Mesenchymal stem cell (in vitro differentiated cells and primary cell): ENCODE data around the gene EEF1A2.

Experiments
- DNase-seq: peaks from one replicate; pipeline ENCODE4 v3.0.0-alpha.2; 2013
- H2AFZ ChIP-seq: one replicate; pipeline ENCODE4 v1.6.1; 2013; ENCODE audit warnings: low read depth, mild to moderate bottlenecking, control low read depth, inconsistent platforms, low read length, moderate library complexity
- H2AK5ac ChIP-seq: 2 replicates; pipeline ENCODE4 v1.6.1; 2013; ENCODE audit warnings: low read length, moderate library complexity, mild to moderate bottlenecking, inconsistent platforms; ENCODE audit not compliant: severe bottlenecking
- H2BK120ac ChIP-seq: one replicate; pipeline ENCODE4 v1.6.1; 2013; ENCODE audit warnings: low read depth, mild to moderate bottlenecking, inconsistent platforms, low read length, moderate library complexity
- H2BK12ac ChIP-seq, 2 experiments: one replicate each; pipeline ENCODE4 v1.6.1; 2013; ENCODE audit warnings: inconsistent platforms in 2 of 2, low read length in 2 of 2, mild to moderate bottlenecking in 2 of 2, moderate library complexity in 2 of 2, control low read depth in 1 of 2
- H2BK15ac ChIP-seq: one replicate; pipeline ENCODE4 v1.6.1; 2013; ENCODE audit warnings: mild to moderate bottlenecking, low read depth, inconsistent platforms; ENCODE audit not compliant: poor library complexity, severe bottlenecking
- H2BK5ac ChIP-seq: 2 replicates; pipeline ENCODE4 v1.6.1; 2013; ENCODE audit warnings: low read depth, mild to moderate bottlenecking, low read length, control low read depth, inconsistent platforms; ENCODE audit not compliant: poor library complexity, severe bottlenecking
- H3K14ac ChIP-seq, 2 experiments: one replicate each; pipeline ENCODE4 v1.6.1; 2013; ENCODE audit warnings: inconsistent platforms in 2 of 2, low read length in 2 of 2, control low read depth in 1 of 2, mild to moderate bottlenecking in 1 of 2, moderate library complexity in 1 of 2
- H3K18ac ChIP-seq, 2 experiments: one replicate each; pipeline ENCODE4 v1.6.1; 2013; ENCODE audit warnings: inconsistent platforms in 2 of 2, low read length in 2 of 2, control low read depth in 1 of 2, low read depth in 1 of 2, mild to moderate bottlenecking in 1 of 2
- H3K23ac ChIP-seq, 2 experiments: one replicate each; pipeline ENCODE4 v1.6.1; 2013; ENCODE audit warnings: inconsistent platforms in 2 of 2, low read length in 2 of 2, mild to moderate bottlenecking in 2 of 2, moderate library complexity in 2 of 2, control low read depth in 1 of 2
- H3K27ac ChIP-seq: 2 replicates; pipeline ENCODE4 v1.5.1; 2013; ENCODE audit warnings: mild to moderate bottlenecking, moderate library complexity, low read length, control low read depth, inconsistent platforms; ENCODE audit not compliant: poor library complexity, severe bottlenecking
- H3K27me3 ChIP-seq, 2 experiments: 2 replicates each; pipeline versions ENCODE4 v1.6.1 to v1.7.0; 2013; ENCODE audit warnings: low read length in 2 of 2, mild to moderate bottlenecking in 2 of 2, moderate library complexity in 2 of 2, control low read depth in 1 of 2, inconsistent platforms in 1 of 2; ENCODE audit not compliant: control insufficient read depth in 1 of 2, insufficient read depth in 1 of 2
- H3K36me3 ChIP-seq, 2 experiments: 2 replicates each; pipeline versions ENCODE4 v1.6.1 to v1.7.0; 2013; ENCODE audit warnings: low read length in 2 of 2, control low read depth in 1 of 2, inconsistent platforms in 1 of 2, low read depth in 1 of 2, mild to moderate bottlenecking in 1 of 2; ENCODE audit not compliant: insufficient read depth in 2 of 2, control insufficient read depth in 1 of 2
- H3K4ac ChIP-seq, 2 experiments: one replicate each; pipeline ENCODE4 v1.6.1; 2013; ENCODE audit warnings: inconsistent platforms in 2 of 2, low read length in 2 of 2, mild to moderate bottlenecking in 2 of 2, moderate library complexity in 2 of 2, control low read depth in 1 of 2, low read depth in 1 of 2
- H3K4me1 ChIP-seq: 2 replicates; pipeline ENCODE4 v1.6.1; 2013; ENCODE audit warnings: low read depth, low read length, control low read depth; ENCODE audit not compliant: control insufficient read depth, insufficient read depth
- H3K4me2 ChIP-seq: 2 replicates; pipeline ENCODE4 v1.6.1; 2013; ENCODE audit warnings: low read length, mild to moderate bottlenecking, inconsistent platforms; ENCODE audit not compliant: poor library complexity, severe bottlenecking
- H3K4me3 ChIP-seq, 2 experiments: 2 replicates each; pipeline versions ENCODE4 v1.5.1 to v1.7.0; 2013; ENCODE audit warnings: low read length in 2 of 2, mild to moderate bottlenecking in 2 of 2, control low read depth in 1 of 2, low read depth in 1 of 2; ENCODE audit not compliant: insufficient read depth in 1 of 2
- H3K79me1 ChIP-seq: replicated peaks from 2 replicates; pipeline ENCODE4 v1.6.1; 2013; ENCODE audit warnings: mild to moderate bottlenecking, control low read depth, low read length, inconsistent platforms; ENCODE audit not compliant: poor library complexity, severe bottlenecking
- H3K9ac ChIP-seq: 2 replicates; pipeline ENCODE4 v1.7.0; 2013; ENCODE audit warnings: mild to moderate bottlenecking, low read length, moderate library complexity
- H3K9me3 ChIP-seq: 2 replicates; pipeline ENCODE4 v1.7.0; 2013; ENCODE audit warnings: mild to moderate bottlenecking, low read length; ENCODE audit not compliant: control insufficient read depth
- H4K8ac ChIP-seq: one replicate; pipeline ENCODE4 v1.6.1; 2013; ENCODE audit warnings: inconsistent platforms, mild to moderate bottlenecking, low read length, moderate library complexity
- H4K91ac ChIP-seq: one replicate; pipeline ENCODE4 v1.6.1; 2013; ENCODE audit warnings: mild to moderate bottlenecking, low read length, inconsistent platforms
- WGBS: methylation state at CpG from one replicate; pipeline ENCODE4 v1.1.7; 2013; ENCODE audit warnings: mixed read lengths; 5-methylcytosine and 5-hydroxymethylcytosine counted together

EEF1A2 gene

GRCh38 chr20:63536241-63536977 lies 37.5 kb upstream of the EEF1A2 start:
- WGBS = 76% methylated on average over 35 of the region's 35 CpGs

GRCh38 chr20:63534831-63535651 lies 36.2 kb upstream of the EEF1A2 start:
- H3K9me3 ChIP-seq = no peaks in the 10 kb centered on the region
- no peak overlapping the region for H4K91ac ChIP-seq
- DNase-seq = no peak
- no peak overlapping the region for H2AK5ac ChIP-seq
- no peak overlapping the region for H3K4me2 ChIP-seq
- H3K27me3 ChIP-seq = peaks cover 0 to 61% of the 10 kb centered on the region in 2 experiments
- H3K18ac ChIP-seq = no peak overlapping the region
- no peak overlapping the region for H2BK120ac ChIP-seq
- no peak overlapping the region for H4K8ac ChIP-seq
- no peak overlapping the region for H3K27ac ChIP-seq
- H3K14ac ChIP-seq = no peak overlapping the region
- no peak overlapping the region for H2BK12ac ChIP-seq
- H3K36me3 ChIP-seq = no peaks in the 10 kb centered on the region
- no peaks in the 10 kb centered on the region for H3K79me1 ChIP-seq
- WGBS = 84% methylated on average over 42 of the region's 49 CpGs
- no peak overlapping the region for H3K23ac ChIP-seq
- H2AFZ ChIP-seq = no peak overlapping the region
- H2BK5ac ChIP-seq = peak overlapping the region; percentile 24
- H3K4ac ChIP-seq = no peak overlapping the region
- H2BK15ac ChIP-seq = no peak overlapping the region
- no peak overlapping the region for H3K9ac ChIP-seq
- H3K4me3 ChIP-seq = no peak overlapping the region
- H3K4me1 ChIP-seq = peaks cover 44% of the 10 kb centered on the region

More at GRCh38 chr20:63536241-63536977, 37.5 kb upstream of the EEF1A2 start:
- no peak overlapping the region for H4K8ac ChIP-seq
- no peak overlapping the region for H2AFZ ChIP-seq
- peaks cover 0 to 65% of the 10 kb centered on the region in 2 experiments for H3K27me3 ChIP-seq
- no peak overlapping the region for H3K4me3 ChIP-seq
- no peak overlapping the region for H3K18ac ChIP-seq
- H2AK5ac ChIP-seq = peak overlapping the region; percentile 51
- H3K9me3 ChIP-seq = no peaks in the 10 kb centered on the region
- H3K23ac ChIP-seq = no peak overlapping the region
- H2BK12ac ChIP-seq = peak overlapping the region in 1 of 2 experiments; percentile 2
- H4K91ac ChIP-seq = peak overlapping the region; percentile 49
- H3K14ac ChIP-seq = no peak overlapping the region
- peak overlapping the region; percentile 4 for H2BK5ac ChIP-seq
- no peak overlapping the region for H2BK15ac ChIP-seq
- H3K36me3 ChIP-seq = no peaks in the 10 kb centered on the region
- H3K79me1 ChIP-seq = no peaks in the 10 kb centered on the region
- peaks cover 52% of the 10 kb centered on the region for H3K4me1 ChIP-seq
- DNase-seq = peak; percentile 50
- peak overlapping the region; percentile 15 for H3K9ac ChIP-seq
- no peak overlapping the region for H3K4ac ChIP-seq
- H3K27ac ChIP-seq = peak overlapping the region; percentile 78
- H2BK120ac ChIP-seq = no peak overlapping the region
- peak overlapping the region; percentile 24 for H3K4me2 ChIP-seq

GRCh38 chr20:63534427-63534830 lies 35.5 kb upstream of the EEF1A2 start:
- Histone ChIP-seq H3K23ac (no peak overlapping the region), H3K27ac (no peak overlapping the region), H3K4me1 (peaks cover 43% of the 10 kb centered on the region), H4K8ac (no peak overlapping the region), H3K4me2 (no peak overlapping the region), H2BK15ac (no peak overlapping the region), H4K91ac (no peak overlapping the region), H3K14ac (no peak overlapping the region), H2BK120ac (no peak overlapping the region), H3K9ac (no peak overlapping the region), H2BK5ac (no peak overlapping the region), H2AK5ac (no peak overlapping the region), H3K4ac (no peak overlapping the region), H2BK12ac (no peak overlapping the region), H3K36me3 (no peaks in the 10 kb centered on the region), H3K18ac (no peak overlapping the region), H2AFZ (no peak overlapping the region), H3K27me3 (peaks cover 0 to 61% of the 10 kb centered on the region in 2 experiments), H3K79me1 (no peaks in the 10 kb centered on the region), H3K9me3 (no peaks in the 10 kb centered on the region), H3K4me3 (no peak overlapping the region)
- 82% methylated on average over 12 of the region's 12 CpGs for WGBS
- DNase-seq = no peak

- Histone ChIP-seq H2AK5ac (no peak overlapping the region), H3K4me3 (no peak overlapping the region), H3K4me1 (peaks cover 43% of the 10 kb centered on the region), H3K36me3 (no peaks in the 10 kb centered on the region), H3K4me2 (no peak overlapping the region), H3K18ac (no peak overlapping the region), H4K91ac (no peak overlapping the region), H2BK12ac (no peak overlapping the region), H2BK120ac (no peak overlapping the region), H3K23ac (no peak overlapping the region), H3K9me3 (no peaks in the 10 kb centered on the region), H3K27ac (no peak overlapping the region), H4K8ac (no peak overlapping the region), H3K4ac (no peak overlapping the region), H3K9ac (no peak overlapping the region), H2AFZ (no peak overlapping the region), H2BK5ac (no peak overlapping the region), H3K14ac (no peak overlapping the region), H3K79me1 (no peaks in the 10 kb centered on the region), H2BK15ac (no peak overlapping the region), H3K27me3 (peaks cover 0 to 63% of the 10 kb centered on the region in 2 experiments)
- 92% methylated on average over 28 of the region's 28 CpGs for WGBS
- no peak for DNase-seq
Measured at GRCh38 chr20:63533871-63534393, 35.0 kb upstream of the EEF1A2 start.
